ENCODE data around the gene IPCEF1. TPM values are rescaled to one million over a fixed set of nuclear protein-coding genes. Genes with fewer than 3 reads are reported as not detected.

The IPCEF1 gene
- polyA plus RNA-seq, 1 experiment = 0.35 TPM

DNA sequence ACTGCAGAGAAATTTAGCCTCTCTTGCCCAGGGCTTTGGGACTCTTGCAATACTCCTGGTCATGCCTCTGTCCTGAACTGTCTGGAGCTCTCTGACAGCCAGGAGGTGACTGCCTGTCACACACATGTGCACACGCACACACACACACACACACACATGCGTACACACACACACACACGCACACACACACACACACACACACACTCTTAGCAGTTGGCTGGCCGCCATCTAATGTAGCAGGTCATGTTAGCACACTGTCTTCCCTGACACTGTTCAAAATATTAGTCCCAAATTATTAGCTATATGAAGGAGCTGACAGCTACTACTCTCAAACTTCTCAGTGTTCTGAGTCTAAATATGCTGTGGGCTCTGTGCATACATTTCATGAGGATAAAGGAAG lies 60.9 kb downstream of the IPCEF1 start:
- ChIA-PET POLR2A (no interaction called here), CTCF (interaction anchor here (1.2 kb wide), 1 partner anchor 18 kb away, joined by 3 read pairs; no protein-coding TSS in a partner anchor)
- no peak overlapping the region for H3K27ac ChIP-seq (ENCODE audit: low read depth, low read length)
- H3K27me3 ChIP-seq (ENCODE audit: control insufficient read depth, insufficient read depth, low read length) = no peaks in the 10 kb centered on the region
- no peak for DNase-seq (ENCODE audit: low read depth, low spot score)
- H3K9me3 ChIP-seq (ENCODE audit: control insufficient read depth, insufficient read depth, low read length) = no peaks in the 10 kb centered on the region
- TF ChIP-seq, protein P1, sequence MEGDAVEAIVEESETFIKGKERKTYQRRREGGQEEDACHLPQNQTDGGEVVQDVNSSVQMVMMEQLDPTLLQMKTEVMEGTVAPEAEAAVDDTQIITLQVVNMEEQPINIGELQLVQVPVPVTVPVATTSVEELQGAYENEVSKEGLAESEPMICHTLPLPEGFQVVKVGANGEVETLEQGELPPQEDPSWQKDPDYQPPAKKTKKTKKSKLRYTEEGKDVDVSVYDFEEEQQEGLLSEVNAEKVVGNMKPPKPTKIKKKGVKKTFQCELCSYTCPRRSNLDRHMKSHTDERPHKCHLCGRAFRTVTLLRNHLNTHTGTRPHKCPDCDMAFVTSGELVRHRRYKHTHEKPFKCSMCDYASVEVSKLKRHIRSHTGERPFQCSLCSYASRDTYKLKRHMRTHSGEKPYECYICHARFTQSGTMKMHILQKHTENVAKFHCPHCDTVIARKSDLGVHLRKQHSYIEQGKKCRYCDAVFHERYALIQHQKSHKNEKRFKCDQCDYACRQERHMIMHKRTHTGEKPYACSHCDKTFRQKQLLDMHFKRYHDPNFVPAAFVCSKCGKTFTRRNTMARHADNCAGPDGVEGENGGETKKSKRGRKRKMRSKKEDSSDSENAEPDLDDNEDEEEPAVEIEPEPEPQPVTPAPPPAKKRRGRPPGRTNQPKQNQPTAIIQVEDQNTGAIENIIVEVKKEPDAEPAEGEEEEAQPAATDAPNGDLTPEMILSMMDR (IDR thresholded peaks at IDR 0.05; ENCODE audit: low read depth, low read length) = no peak
- no peak overlapping the region for H3K4me3 ChIP-seq (ENCODE audit: low read depth, low read length)

DNA sequence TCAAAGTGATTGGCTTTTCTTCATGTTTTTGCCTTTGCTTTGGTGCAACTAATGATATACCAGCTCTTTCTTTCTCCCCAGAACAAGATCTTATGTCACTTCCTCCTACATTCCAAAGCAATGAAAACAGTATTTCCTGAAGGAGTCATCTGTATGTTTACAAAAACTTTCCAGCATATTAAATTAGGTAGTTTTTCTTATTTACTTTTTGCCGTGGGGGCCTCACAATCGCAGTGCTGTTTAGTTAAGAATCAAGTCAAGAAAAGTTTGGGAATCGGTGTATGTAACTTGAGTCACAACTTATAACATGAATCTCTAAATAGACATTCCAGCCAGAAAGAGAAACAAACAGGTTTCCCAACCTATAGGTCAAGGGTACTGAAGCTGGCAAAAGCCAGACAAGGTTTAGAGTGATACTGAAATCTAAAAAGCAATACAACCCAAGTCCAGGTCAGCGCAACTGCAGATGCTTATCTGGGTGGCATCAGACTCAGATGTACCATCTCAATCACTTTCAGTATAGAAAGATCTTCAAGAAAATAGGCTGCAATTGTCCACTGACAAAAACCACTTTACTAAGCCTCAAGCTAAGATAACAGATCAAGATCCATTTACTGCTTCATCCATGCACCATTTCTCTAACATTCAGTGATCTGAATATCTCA lies 63.6 kb downstream of the IPCEF1 start:
- no peak overlapping the region for H3K4me3 ChIP-seq (ENCODE audit: low read depth, low read length)
- POLR2A ChIA-PET = interaction anchor here (0.8 to 1.2 kb wide), 3 partner anchors 9 to 218 kb away, joined by 4 to 10 read pairs (median 5); partner anchors contain the start of gene CNKSR3
- CTCF ChIA-PET = interaction anchor here (1.6 kb wide), 1 partner anchor 17 kb away, joined by 3 read pairs; no protein-coding TSS in a partner anchor
- no peaks in the 10 kb centered on the region for H3K27me3 ChIP-seq (ENCODE audit: control insufficient read depth, insufficient read depth, low read length)
- TF ChIP-seq, protein P1 (IDR thresholded peaks at IDR 0.05; ENCODE audit: low read depth, low read length) = no peak
- peak overlapping the region; percentile 58 for H3K27ac ChIP-seq (ENCODE audit: low read depth, low read length)
- peak; percentile 68 for DNase-seq (ENCODE audit: low read depth, low spot score)
- H3K9me3 ChIP-seq (ENCODE audit: control insufficient read depth, insufficient read depth, low read length) = no peaks in the 10 kb centered on the region; the same call in 1 of the 2 replicates

DNA sequence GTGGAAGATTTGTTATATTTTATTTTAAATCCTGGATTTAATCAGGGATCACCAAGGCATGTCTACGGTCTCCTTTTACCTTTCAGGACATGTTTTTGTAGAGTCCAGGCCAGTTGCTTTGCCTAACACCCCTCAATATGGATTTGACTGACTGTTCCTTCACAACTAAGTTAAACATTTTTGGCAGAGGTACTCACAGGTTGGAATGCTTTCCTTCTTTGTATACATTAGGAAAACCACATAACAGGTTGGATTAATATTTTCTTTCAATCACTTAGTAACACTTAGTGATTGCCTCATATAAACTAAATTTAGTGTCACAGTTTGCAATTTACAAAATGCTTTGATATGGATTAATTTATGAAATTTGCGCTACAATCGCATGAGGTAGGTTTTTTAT lies 64.5 kb downstream of the IPCEF1 start:
- peak overlapping the region; percentile 0 for H3K27ac ChIP-seq (ENCODE audit: low read depth, low read length)

DNA sequence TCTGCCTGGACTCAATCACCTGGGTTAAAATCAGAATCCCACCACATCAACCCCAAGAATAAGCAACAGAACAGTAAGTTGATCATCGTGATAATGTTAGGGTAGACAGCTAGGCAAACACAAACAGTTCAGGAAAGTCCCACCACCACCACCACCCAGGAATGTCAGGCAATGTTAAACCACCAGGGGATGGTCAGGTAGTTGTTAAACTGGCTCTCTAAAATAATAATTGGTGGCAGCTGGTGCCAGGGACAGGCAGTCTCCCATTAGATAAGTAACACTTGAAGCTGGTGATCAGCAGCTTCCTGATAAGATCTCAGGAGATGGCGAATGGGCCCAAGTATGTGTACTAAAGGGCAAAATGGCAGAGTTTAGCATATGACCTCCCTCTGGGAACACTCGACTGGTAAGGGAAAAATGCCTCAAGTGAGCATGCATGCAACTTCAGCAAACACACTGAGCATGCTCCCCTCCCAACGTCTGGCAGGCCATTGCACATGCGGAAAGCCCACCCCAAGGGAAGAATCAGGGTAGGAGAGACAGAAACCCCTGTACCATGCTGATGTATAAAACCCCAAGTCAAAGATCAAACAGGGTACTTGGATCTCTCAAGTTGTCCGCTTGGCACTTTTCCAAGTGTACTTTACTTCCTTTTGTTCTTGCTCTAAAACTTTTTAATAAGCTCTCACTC lies 66.6 kb downstream of the IPCEF1 start:
- CTCF ChIA-PET = no interaction called here
- H3K27me3 ChIP-seq (ENCODE audit: control insufficient read depth, insufficient read depth, low read length) = no peaks in the 10 kb centered on the region
- POLR2A ChIA-PET = no interaction called here

More for the DNA sequence above, 64.5 kb downstream of the IPCEF1 start:
- Histone ChIP-seq H3K27me3 (ENCODE audit: control insufficient read depth, insufficient read depth, low read length) (no peaks in the 10 kb centered on the region), H3K4me3 (ENCODE audit: low read depth, low read length) (no peak overlapping the region), H3K9me3 (ENCODE audit: control insufficient read depth, insufficient read depth, low read length) (no peaks in the 10 kb centered on the region; the same call in 1 of the 2 replicates)
- no peak for DNase-seq (ENCODE audit: low read depth, low spot score)
- ChIA-PET CTCF (interaction anchor here (1.2 kb wide), 1 partner anchor 15 kb away, joined by 4 read pairs; no protein-coding TSS in a partner anchor), POLR2A (interaction anchor here (0.8 to 1.0 kb wide), 2 partner anchors 10 to 219 kb away, joined by 5 to 10 read pairs; partner anchors contain the start of gene CNKSR3)
- TF ChIP-seq, protein P1 (IDR thresholded peaks at IDR 0.05; ENCODE audit: low read depth, low read length) = no peak

More for the DNA sequence above, 66.6 kb downstream of the IPCEF1 start:
- H3K9me3 ChIP-seq (ENCODE audit: control insufficient read depth, insufficient read depth, low read length) = no peaks in the 10 kb centered on the region; the same call in 1 of the 2 replicates
- TF ChIP-seq, protein P1 (IDR thresholded peaks at IDR 0.05; ENCODE audit: low read depth, low read length) = no peak
- no peak overlapping the region for H3K4me3 ChIP-seq (ENCODE audit: low read depth, low read length)
- DNase-seq (ENCODE audit: low read depth, low spot score) = no peak
- H3K27ac ChIP-seq (ENCODE audit: low read depth, low read length) = no peak overlapping the region

All from AG04450 (cell line).